Fibroblast of lung (primary cell): Measurements from ENCODE around the gene GALNT1.

Experiments used
- EZH2 ChIP-seq: IDR thresholded peaks from 2 replicates; pipeline ENCODE4 v1.5.1; 2012; ENCODE audit warnings: low read length, control low read depth, mild to moderate bottlenecking; ENCODE audit errors: missing control alignments
- TF ChIP-seq, protein P1 (sequence below), 2 donors: IDR thresholded peaks in 1 of 2; conservative IDR thresholded peaks in 1 of 2; 1 replicate in 1 of 2; 2 replicates in 1 of 2; pipeline ENCODE4 v1.5.1; 2011 to 2012; ENCODE audit warnings: low read length in 2 of 2, control low read depth in 1 of 2, inconsistent platforms in 1 of 2, low read depth in 1 of 2, mild to moderate bottlenecking in 1 of 2

DNA sequence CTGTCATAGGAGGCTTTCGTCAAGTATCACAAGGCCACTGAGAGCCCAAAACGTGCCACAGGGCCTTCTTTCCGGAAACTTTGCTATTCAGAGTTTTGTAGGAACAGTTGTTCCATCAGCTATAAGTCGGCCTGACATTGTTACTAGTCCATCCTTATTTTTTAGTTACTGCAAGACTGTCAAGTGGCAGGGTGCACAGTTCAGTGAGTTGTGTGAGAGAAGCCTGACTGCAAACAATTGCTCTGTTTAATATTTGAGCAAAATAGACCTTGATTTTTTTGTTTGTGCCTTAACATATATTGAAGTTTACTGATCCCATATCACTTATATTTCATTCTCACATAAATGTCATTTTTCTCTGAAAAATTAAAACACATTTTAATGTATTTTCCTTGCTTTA is 110.1 kb downstream of the GALNT1 start:
- TF ChIP-seq EZH2: no peak
- TF ChIP-seq, protein P1, sequence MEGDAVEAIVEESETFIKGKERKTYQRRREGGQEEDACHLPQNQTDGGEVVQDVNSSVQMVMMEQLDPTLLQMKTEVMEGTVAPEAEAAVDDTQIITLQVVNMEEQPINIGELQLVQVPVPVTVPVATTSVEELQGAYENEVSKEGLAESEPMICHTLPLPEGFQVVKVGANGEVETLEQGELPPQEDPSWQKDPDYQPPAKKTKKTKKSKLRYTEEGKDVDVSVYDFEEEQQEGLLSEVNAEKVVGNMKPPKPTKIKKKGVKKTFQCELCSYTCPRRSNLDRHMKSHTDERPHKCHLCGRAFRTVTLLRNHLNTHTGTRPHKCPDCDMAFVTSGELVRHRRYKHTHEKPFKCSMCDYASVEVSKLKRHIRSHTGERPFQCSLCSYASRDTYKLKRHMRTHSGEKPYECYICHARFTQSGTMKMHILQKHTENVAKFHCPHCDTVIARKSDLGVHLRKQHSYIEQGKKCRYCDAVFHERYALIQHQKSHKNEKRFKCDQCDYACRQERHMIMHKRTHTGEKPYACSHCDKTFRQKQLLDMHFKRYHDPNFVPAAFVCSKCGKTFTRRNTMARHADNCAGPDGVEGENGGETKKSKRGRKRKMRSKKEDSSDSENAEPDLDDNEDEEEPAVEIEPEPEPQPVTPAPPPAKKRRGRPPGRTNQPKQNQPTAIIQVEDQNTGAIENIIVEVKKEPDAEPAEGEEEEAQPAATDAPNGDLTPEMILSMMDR (conservative IDR thresholded peaks at IDR 0.05 in 1 of 2, IDR thresholded peaks at IDR 0.05 in 1 of 2; ENCODE audit: low read depth in 1 of 2, low read length in 2 of 2): no peak
